Osteocyte (in vitro differentiated cells): ENCODE data around the gene APBB2. TPM values are rescaled to one million over a fixed set of nuclear protein-coding genes. Genes with fewer than 3 reads are reported as not detected.

Experiments used
- DNase-seq: peaks from one replicate; pipeline ENCODE4 v3.0.0; 2021; ENCODE audit warnings: mixed read lengths; ENCODE audit not compliant: unreplicated experiment; ENCODE audit errors: extremely low spot score
- H3K27ac Mint-ChIP-seq: one replicate; pipeline ENCODE4 v1.8.0; 2021; ENCODE audit warnings: mild to moderate bottlenecking, mixed read lengths; ENCODE audit not compliant: unreplicated experiment
- H3K27me3 Mint-ChIP-seq: one replicate; pipeline ENCODE4 v1.8.0; 2021; ENCODE audit warnings: mixed read lengths; ENCODE audit not compliant: unreplicated experiment
- H3K36me3 Mint-ChIP-seq: one replicate; pipeline ENCODE4 v1.8.0; 2021; ENCODE audit warnings: mixed read lengths; ENCODE audit not compliant: unreplicated experiment
- H3K4me1 Mint-ChIP-seq: one replicate; pipeline ENCODE4 v1.8.0; 2021; ENCODE audit warnings: mixed read lengths; ENCODE audit not compliant: unreplicated experiment
- H3K4me3 Mint-ChIP-seq: one replicate; pipeline ENCODE4 v1.8.0; 2021; ENCODE audit warnings: mild to moderate bottlenecking, moderate library complexity, mixed read lengths; ENCODE audit not compliant: unreplicated experiment
- H3K9me3 Mint-ChIP-seq: one replicate; pipeline ENCODE4 v1.8.0; 2021; ENCODE audit warnings: mixed read lengths; ENCODE audit not compliant: unreplicated experiment
- CTCF ChIP-seq: fragments of 200-600 bp; sonication (generic); IDR thresholded peaks from 2 replicates; pipeline ENCODE4 v1.5.0; 2021; ENCODE audit warnings: antibody characterized with exemption, mild to moderate bottlenecking, moderate library complexity
- total RNA-seq: library from RNA; stranded (reverse); gene quantifications from 2 replicates; pipeline ENCODE4 v1.2.1, GENCODE V29; 2021

APBB2 gene
- total RNA-seq, 1 donor from 2014 or later, result 56.2 TPM

- H3K4me1 Mint-ChIP-seq, result no peaks in the 10 kb centered on the region
- H3K36me3 Mint-ChIP-seq, result no peaks in the 10 kb centered on the region
- no peak for TF ChIP-seq CTCF
- H3K27me3 Mint-ChIP-seq, result no peaks in the 10 kb centered on the region
- no peaks in the 10 kb centered on the region for H3K9me3 Mint-ChIP-seq
- no peak for DNase-seq
- no peak overlapping the region for H3K4me3 Mint-ChIP-seq
- no peak overlapping the region for H3K27ac Mint-ChIP-seq
These were observed 105.9 kb downstream of the APBB2 start for GRCh38 chr4:41108481-41108880.

GRCh38 chr4:41106694-41107419 is 107.5 kb downstream of the APBB2 start:
- no peak overlapping the region for H3K27ac Mint-ChIP-seq
- H3K4me3 Mint-ChIP-seq, result no peak overlapping the region
- no peak for TF ChIP-seq CTCF
- no peaks in the 10 kb centered on the region for H3K9me3 Mint-ChIP-seq
- H3K36me3 Mint-ChIP-seq, result no peaks in the 10 kb centered on the region
- H3K27me3 Mint-ChIP-seq, result no peaks in the 10 kb centered on the region
- DNase-seq, result no peak
- H3K4me1 Mint-ChIP-seq, result peaks cover 3% of the 10 kb centered on the region

- Mint-ChIP-seq H3K27ac (no peak overlapping the region), H3K27me3 (no peaks in the 10 kb centered on the region)
- TF ChIP-seq CTCF, result no peak
These were observed 108.3 kb downstream of the APBB2 start for GRCh38 chr4:41106081-41106480.

GRCh38 chr4:41104155-41104554 is 110.2 kb downstream of the APBB2 start:
- no peak for TF ChIP-seq CTCF
- H3K9me3 Mint-ChIP-seq, result no peaks in the 10 kb centered on the region
- H3K36me3 Mint-ChIP-seq, result no peaks in the 10 kb centered on the region
- H3K27ac Mint-ChIP-seq, result no peak overlapping the region
- no peaks in the 10 kb centered on the region for H3K27me3 Mint-ChIP-seq
- no peak for DNase-seq
- H3K4me1 Mint-ChIP-seq, result peaks cover 4% of the 10 kb centered on the region
- no peak overlapping the region for H3K4me3 Mint-ChIP-seq

More at GRCh38 chr4:41106081-41106480, 108.3 kb downstream of the APBB2 start:
- Mint-ChIP-seq H3K4me1 (peaks cover 4% of the 10 kb centered on the region), H3K36me3 (no peaks in the 10 kb centered on the region), H3K9me3 (no peaks in the 10 kb centered on the region), H3K4me3 (no peak overlapping the region)
- DNase-seq, result no peak

GRCh38 chr4:41103657-41104056 is 110.7 kb downstream of the APBB2 start:
- no peaks in the 10 kb centered on the region for H3K9me3 Mint-ChIP-seq
- no peak for DNase-seq
- H3K27me3 Mint-ChIP-seq, result no peaks in the 10 kb centered on the region
- H3K36me3 Mint-ChIP-seq, result no peaks in the 10 kb centered on the region
- TF ChIP-seq CTCF, result no peak
- no peak overlapping the region for H3K4me3 Mint-ChIP-seq
- no peak overlapping the region for H3K27ac Mint-ChIP-seq
- H3K4me1 Mint-ChIP-seq, result peaks cover 6% of the 10 kb centered on the region
